A673 (cell line): ENCODE measurements around the gene OR4E2.

ENCODE experiments used
- CTCF ChIP-seq: fragments of 300-800, 200-600 bp; sonication (generic); conservative IDR thresholded peaks from 2 replicates; pipeline ENCODE4 v1.5.1; 2017; ENCODE audit warnings: low read depth, mild to moderate bottlenecking, antibody characterized with exemption, low read length, moderate library complexity, mixed read lengths
- EZH2 ChIP-seq: fragments of 200-600 bp; sonication (generic); IDR thresholded peaks from 2 replicates; pipeline ENCODE4 v1.6.1; 2017; ENCODE audit warnings: borderline replicate concordance, low read depth, mild to moderate bottlenecking, mixed read lengths, antibody characterized with exemption, low read length; ENCODE audit not compliant: poor library complexity, severe bottlenecking

- no peak for TF ChIP-seq CTCF
- no peak for TF ChIP-seq EZH2
Measured at GRCh38 chr14:21612324-21612723, 41.3 kb upstream of the OR4E2 start.
